GM19397 (cell line): ENCODE data around the gene ALPP.
"Not testable (repeated sequence)": the region's sequence is repeated elsewhere in the genome, so short reads cannot be mapped to it uniquely, and the experiment has no call there.

Source experiments
- ATAC-seq: cut with Tn5 transposase; IDR thresholded peaks from one replicate; pipeline ENCODE4 v1.9.1; 2021; ENCODE audit warnings: mild to moderate bottlenecking, moderate library complexity; ENCODE audit not compliant: unreplicated experiment

ALPP gene

DNA sequence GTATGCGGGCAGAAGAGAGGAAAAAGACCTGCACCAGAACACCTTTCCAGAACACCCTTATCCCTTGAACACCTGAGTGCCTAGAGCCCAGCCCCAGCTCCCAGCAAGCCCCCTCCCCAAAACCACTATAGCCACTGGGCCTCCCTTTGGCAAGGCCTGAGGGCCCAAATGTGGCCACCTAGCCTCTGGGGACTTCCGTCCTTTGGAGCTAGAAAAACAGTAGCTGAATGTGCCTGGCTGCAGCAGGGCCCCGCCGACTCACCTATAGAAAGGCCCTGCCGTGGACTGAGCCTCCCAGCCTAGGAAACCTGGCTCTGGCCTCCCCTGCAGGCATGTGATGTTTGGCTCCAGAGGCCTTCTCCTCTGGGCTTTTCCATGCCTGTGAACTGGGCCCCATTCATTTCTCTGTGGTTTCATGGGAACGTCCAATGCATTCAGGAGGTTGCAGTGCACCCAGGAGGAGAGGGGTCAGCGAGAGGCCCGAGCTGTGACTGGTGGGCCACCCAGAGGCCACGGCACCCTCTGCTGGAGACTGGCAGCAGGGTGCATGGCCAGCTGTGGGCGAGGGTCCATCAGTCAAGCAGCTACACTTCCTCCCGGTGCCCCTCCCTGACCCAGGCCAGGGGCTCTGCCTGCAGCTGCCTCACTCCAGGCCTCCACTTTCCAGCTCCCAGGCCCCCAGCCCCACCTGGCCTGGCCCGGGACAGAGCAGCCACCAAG lies 15.3 kb upstream of the ALPP start:
- not testable (repeated sequence) for ATAC-seq

DNA sequence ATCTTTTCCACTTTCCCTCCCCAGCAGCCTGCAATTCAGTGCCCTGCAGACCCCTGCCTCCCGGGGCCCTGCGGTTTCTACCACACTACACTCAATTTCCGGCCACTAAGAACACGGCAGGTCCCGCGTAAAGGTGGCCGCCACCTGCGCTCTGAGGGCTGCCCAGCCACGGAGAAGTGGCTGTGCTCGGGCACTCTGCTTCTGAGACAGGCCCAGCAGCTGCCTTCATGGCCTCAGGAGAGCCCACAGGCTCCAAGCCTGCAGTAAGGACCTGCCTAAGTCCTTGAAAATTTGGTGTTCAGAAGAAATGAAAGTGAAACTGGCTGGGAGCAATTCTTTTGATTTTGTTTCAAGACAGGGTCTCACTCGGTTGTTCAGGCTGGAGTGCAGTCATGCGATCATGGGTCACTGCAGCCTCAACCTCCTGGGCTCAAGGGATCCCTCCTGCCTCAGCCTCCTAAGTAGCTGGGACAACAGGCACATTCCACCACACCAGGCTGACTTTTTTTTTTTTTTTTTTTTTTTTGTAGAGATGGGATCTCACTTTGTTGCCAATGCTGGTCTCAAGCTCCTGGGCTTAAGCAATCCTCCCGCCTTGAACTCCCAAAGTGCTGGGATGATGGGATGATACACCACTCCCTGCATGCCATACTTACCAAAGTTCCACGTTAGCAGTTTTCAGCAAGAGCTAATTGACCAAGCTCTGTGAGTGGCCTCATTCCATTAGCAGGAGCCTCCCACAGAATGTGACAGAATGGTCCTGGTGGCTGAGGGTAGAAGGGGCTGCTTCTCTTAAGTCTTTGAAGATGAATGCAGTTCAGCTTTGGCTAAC lies 14.6 kb upstream of the ALPP start:
- no peak for ATAC-seq

DNA sequence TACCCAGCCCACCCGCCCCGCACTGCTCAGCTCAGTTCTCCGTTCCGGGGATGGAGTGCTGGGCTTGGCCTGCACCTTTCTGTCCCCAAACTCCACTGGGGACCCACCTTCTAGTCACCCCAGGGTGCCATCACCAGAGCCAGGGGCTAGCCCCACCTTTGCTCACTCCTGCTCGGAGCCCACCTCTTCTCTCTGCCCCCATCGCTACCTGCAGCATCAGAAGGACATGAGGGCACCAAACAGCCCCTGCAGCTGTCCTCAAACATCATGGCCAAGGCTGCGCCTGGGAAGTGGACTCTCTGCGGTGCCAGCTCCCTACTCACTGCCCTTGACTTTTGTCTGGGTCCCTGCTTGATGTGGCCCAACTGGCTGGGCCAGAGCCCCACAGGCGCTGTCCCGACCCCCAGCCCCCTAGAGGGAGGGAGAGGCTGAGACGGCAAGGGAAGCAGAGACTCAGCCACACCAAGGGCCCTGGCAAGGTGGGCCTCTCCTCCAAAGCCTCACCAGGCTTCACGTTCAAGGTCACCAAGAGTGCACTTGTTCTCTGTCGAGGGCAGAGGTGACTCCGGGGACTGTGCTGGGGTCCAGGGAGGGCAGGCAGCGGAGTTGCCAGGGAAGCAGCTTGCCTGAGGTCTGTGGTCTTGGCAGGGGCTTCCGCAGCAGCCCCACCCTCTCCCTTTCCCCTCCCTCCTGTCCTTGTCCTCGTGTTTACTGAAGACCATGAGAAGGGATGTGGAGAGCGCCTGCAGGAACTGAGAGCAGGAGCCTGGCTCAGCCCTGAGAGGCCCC lies 13.6 kb upstream of the ALPP start:
- not testable (repeated sequence) for ATAC-seq

DNA sequence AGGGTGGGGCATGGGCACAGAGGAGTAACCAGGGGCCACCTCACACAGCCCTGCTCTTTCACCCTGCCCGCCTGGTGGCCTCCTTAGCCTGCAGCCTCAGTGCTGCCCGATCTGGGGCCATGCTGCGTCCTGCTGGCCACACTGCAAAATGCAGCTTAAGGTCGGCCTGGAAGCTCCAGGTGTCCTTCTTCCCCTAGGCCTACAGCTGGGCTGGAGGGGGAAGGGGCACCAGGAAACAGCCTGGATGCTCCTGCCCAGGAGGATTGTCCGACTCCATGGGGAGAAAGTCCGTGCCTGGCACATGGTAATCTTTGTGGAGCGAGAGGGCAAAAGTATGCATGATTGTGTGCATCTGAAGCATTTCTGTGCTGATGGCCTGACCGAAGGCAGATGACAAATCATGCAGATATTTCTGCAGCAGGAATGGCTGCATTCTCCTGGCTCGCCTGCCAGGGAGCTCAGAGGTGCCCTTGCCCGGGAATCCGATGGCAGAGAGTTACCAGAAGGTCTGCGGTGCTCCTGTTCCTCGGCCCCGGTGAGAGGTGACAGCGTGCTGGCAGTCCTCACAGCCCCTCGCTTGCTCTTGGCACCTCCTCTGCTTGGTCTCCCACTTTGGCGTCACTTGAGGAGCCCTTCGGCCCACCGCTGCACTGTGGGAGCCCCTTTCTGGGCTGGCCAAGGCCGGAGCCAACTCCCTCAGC lies 12.8 kb upstream of the ALPP start:
- no peak for ATAC-seq

DNA sequence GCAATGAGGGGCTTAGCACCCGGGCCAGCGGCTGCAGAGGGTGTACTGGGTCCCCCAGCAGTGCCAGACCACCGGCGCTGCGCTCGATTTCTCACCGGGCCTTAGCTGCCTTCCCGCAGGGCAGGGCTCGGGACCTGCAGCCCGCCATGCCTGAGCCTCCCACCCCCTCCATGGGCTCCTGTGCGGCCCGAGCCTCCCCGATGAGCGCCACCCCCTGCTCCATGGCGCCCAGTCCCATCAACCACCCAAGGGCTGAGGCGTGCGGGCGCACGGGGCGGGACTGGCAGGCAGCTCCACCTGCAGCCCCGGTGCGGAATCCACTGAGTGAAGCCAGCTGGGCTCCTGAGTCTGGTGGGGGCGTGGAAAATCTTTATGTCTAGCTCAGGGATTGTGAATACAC lies 12.1 kb upstream of the ALPP start:
- not testable (repeated sequence) for ATAC-seq

DNA sequence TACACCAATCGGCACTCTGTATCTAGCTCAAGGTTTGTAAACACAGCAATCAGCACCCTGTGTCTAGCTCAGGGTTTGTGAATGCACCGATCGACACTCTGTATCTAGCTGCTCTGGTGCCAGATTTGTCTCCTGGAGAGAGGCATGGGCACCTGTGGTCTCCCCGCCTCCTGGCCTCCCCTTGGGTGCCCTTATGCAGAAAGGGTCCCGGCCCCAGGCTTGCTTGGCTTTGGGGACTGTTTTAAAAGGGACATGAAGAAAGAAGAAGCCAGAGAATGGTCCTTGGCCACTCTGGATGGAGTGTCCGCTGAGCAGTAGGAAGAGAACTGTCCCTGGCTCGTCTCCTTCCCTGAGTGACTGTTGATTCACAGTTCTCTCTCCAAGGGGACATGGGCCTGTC lies 11.5 kb upstream of the ALPP start:
- ATAC-seq, result no peak

DNA sequence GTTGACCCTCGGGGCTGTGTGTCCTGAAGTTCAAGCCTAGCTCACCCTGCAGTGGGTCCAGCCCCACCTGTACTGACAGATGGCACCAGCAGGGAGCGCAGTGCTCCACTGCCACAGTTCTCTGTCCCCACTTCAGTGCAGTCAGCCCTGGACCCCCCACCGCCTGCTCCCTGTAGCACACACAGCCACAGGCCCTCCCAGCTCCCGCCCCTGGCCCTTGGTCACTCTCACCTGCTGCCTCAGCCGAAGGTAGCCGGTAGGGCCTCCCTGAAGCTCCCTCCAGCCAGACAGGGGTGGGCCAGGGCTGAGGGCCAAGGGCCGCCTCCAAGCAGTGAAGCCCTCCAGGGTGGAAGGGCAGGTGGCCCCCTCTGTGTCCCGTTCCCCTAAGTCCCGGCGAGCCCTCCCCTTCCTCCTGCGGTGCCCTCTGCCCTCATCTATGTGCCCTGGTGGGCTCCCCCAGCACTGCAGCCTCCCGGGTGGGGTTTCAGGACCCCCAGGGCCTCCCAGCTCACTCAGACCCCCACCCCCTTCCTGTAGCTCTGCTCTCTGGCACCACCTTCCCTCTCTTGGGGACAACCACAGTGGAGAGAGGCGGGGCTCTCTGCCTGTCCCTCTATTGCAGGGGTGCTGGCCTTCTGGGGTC lies 10.8 kb upstream of the ALPP start:
- ATAC-seq, result no peak

DNA sequence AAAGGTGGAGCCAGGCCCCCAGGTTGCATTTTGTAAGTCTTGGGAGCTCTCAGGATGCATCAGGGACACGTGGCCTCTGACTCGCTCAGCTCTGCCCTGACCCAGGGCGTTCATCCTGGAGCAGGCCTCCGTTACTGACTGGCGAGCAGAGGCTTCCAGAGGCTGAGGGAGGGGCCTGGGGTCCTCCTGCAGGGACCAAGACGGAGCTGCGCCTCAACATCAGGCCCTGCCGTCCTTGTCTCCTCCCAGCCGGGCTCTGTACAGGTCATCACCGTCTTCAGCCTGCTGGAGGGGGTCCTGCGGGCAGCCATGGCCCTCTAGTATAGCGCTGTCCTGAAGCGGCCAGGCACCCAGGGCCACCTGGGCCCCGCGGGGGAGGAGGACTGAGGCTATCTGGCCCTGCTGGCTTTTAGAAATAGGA lies 10.2 kb upstream of the ALPP start:
- ATAC-seq, result no peak

DNA sequence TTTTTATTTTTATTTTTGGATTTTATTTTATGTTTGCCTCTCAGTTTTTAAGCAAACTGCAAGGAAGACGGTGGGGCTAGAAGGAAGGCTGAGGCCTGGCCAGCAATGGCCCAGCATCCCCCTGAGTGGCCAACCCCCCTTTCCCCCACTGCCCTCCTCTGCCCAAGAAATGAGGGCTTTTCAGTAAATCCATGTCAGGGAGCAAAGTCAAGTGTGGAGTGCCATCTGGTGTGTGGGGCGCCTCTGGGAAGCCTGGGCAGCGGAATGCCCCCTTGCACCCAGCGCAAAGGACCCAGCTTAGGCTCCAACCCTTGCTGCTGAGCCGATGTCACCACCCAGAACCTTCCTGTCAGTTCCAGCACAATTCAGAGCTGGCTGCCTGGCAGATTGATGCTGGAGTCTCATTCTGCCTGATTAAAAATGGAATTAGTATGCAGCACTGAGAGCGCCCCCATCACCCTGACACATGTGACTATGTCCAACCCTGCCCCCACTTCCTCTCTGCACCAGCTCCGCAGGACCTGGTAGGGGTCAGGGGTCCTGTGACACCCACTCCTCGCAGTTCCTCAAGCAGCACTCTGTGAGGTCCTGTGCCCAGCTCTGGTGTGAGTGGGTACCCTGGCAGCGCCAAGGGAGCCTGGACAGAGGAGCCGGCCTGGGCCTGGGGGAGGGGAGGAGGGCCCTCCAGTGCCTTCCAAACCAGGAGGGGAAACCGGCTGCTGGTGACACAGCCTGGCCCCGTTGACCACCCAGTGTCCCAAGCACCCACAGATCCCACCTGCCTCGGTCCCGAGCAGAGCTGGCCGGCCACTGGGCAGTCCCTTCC lies 9.2 kb upstream of the ALPP start:
- ATAC-seq, result no peak

DNA sequence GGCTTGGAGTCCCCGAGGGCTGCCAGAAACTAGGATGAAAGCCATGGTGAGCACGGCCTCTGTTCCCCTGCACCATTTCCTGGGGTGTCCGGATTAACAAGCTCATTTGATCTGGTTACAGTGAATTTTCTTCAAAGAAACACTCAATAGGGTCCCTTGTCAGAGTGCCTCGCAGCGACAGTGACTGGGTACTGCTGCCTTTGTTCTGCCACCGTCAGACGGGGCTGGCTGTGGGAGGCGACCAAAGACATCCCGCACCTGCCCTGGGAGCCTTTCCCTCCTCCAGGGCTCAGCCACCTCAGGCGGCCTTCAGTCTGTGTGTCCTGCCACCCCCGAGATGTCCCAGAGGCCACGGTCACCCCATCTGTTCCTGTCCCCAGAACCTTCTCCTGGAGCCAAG lies 8.5 kb upstream of the ALPP start:
- not testable (repeated sequence) for ATAC-seq

DNA sequence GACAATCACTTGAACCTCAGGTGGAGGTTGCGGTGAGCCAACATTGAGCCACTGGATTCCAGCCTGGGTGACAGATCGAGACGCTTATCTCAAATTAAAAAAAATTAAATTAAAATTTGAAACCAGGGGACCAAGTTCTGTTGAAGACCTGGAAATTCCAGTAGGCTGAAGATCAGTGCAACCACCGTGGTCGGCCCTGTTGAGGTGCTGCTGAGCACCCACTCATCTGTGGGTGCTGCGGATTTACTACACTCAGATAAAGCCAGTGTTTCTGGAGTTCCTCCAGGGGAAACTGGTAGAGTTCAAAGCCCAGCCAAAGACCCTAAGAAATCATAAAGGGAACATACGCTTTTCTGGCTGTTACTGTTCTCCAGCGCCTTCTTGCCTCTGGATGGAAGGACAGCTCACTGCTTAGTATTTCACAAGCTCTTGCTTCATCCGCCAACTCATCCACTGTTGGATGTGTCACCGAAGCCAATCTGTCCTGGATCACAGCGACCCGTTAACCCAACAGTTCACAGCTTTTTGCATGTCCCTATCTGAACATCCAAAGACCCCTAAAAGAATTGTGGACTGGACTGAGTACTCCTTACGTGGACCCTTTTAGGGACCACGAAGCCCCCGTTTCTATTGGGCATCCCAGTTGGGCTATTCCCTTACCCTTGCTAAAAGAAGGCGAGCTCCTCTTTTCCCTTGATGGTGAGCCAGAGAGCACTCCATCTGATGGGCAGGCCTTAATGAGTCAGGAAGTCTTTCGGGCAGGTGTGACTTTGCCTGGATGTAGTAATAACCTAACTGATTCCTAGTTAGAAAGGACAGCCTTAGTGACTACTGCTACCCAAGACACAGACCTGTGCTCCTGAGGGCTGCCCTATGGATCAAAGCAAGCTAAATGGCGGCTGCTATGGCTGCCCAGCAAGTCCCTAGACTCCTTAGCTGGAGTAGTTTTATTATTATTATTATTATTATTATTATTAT lies 6.0 kb upstream of the ALPP start:
- ATAC-seq, result no peak

DNA sequence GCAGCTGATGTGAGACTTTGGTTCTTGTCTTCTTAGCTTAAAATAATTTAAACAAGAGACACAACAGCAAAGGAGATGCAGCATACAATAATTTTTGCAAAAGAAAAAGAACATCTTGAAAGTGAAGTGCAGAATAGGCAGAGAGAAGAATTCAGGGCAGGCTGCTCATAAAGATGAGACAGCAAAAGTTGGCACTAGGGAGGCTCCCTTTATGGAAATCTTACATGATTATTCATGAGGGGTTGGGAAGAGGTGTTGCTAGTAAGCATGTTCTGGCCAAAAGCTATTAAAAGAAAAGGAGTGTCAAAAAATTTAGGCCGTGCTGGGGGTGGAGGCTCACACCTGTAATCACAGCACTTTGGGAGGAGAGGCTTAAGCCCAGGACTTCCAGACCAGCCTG lies 4.2 kb upstream of the ALPP start:
- no peak for ATAC-seq

DNA sequence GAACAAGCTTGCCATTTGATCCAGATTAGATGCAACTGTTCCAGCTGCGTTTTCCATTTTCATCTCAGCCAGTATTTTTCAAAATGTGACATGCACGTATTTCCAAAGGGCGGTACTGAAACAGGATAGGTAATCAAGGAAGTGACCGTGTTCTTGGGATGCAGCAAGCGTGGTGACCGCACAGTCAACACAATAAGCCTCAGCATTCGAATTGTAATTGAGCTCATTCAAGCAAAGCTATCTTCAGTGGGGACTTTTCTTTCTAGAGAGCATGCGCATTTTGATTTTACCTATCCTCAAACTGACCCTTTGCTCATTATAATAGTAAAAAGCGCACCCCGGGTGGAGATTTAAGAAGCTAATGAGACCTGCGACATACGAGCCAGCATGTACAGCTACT lies 3.4 kb upstream of the ALPP start:
- no peak for ATAC-seq

DNA sequence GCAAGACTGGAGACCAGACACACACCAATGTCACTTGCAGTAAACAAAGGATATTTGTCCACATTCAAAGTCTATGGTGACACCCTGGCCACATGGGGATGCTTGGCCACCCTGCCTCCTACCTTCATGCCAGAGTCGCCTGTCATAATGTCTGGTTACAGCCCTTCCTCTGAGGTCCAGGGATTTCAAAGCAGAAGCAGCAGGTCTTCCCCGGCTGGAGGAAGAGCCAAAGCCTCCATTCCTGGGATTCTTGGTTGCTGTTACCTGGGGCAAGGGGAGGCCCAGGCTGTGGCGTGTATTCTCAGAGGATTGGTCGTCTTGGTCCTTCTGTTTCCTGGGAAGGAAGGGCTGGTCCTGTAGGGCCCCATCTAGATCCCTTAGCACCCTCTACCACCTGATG lies 2.3 kb upstream of the ALPP start:
- no peak for ATAC-seq

DNA sequence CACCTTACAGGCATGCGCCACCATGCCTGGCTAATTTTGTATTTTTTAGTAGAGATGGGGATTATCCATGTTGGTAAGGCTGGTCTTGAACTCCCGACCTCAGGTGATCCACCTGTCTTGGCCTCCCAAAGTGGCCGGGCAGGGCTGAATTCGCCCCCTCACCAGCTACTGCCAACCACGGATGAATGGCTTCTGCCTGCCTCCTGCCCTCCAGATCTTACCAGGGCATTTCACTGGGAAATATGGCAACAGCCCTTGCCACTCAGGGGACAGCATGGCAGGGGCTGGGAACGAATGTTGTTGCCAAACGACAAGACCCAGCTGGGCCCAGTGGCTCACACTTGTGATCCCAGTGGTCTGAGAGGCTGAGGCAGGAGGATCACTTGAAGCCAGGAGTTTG lies 1.8 kb upstream of the ALPP start:
- no peak for ATAC-seq

DNA sequence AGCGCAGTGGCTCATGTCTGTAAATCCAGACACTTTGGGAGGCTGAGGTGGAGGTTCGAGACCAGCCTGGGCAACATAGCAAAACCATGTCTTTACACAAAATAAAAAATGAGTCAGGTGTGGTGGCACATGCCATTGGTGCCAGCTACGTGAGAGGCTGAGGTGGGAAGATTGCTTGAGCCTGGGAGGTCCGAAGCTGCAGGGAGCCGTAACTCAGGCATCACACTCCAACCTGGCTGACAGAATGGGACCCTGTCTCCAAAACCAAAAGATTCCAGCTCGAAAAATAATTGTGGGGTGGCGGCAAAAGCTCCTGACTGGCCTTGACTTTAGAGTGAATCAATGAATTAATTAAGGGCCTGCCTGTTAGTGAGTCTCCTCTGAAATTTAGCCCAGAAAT lies 1.2 kb upstream of the ALPP start:
- ATAC-seq, result no peak

DNA sequence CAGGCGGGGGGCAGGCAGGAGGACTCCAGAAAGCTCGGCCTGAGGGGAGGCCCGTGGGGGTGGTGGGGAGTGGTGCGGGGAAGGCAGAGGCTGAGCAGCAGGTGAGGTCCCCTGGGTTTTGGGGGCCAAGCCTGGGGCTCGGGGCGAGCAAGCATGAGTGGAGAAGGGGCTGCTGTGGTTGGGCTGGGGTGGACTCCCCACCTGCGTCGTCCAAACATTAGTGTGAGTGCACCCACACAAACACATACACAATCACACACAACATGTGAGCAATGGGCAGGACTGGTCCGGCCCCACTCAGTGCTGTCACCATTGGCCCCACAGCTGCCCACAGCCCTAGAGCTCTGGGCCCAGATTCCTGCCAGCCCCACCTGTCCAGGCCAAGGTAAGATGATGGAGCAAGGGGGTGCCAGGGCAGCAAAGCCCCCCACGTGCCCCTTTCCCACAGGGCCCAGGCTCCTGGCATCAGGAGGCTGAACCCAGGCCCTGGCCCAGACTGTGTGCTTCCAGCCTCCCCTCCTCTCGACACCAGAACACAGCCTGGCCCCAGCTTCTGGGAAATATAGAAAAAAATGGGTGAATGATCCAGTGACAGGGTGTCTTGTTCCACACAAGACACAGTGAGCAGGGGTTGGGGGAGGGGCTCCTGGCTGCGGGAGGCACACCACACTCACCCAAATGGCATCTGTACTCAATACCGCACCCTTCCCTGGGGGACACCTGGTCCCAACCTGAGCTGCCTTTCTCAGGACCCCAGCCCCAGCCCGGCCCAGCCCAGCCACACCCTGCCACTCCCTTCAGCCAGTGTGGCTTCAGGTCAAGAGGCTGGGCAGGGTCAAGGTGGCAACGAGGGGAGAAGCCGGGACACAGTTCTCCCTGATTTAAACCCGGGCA lies 463 bp upstream of the ALPP start:
- no peak for ATAC-seq
